ENCODE results near the gene PRRC2C. TPM values are rescaled to one million over a fixed set of nuclear protein-coding genes. Genes with fewer than 3 reads are reported as not detected.

The PRRC2C gene
- total RNA-seq, 4 donors from 2014 or later, result 94.4 to 233 (median 125) TPM

DNA sequence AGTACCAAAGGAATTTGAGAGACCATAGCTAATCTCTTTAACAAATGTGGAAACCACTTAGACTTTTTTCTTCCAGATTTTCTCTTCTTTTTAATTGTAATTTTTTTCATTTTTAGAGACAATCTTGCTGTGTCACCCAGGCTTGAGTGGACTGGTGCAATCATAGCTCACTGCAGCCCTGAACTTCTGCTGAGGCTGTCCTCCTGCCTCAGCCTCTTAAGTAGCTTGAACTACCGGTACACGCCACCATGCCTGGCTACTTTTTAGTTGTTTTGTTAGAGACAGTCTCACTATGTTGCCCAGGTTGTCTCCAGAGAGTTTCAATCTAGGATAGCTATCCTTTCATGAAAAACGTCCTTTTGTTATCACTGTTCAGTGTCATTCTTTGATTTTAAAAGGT is 15.0 kb downstream of the PRRC2C start:
- Histone ChIP-seq H3K27ac (no peak overlapping the region), H3K36me3 (no peaks in the 10 kb centered on the region), H3K4me3 (no peak overlapping the region), H3K27me3 (no peaks in the 10 kb centered on the region), H3K9me3 (no peaks in the 10 kb centered on the region), H3K4me1 (peaks cover 0 to 12% (median 0%) of the 10 kb centered on the region in 4 donors)
- no peak for DNase-seq
- TF ChIP-seq POLR2A (IDR thresholded peaks at IDR 0.05), result no peak
- TF ChIP-seq, protein P1, sequence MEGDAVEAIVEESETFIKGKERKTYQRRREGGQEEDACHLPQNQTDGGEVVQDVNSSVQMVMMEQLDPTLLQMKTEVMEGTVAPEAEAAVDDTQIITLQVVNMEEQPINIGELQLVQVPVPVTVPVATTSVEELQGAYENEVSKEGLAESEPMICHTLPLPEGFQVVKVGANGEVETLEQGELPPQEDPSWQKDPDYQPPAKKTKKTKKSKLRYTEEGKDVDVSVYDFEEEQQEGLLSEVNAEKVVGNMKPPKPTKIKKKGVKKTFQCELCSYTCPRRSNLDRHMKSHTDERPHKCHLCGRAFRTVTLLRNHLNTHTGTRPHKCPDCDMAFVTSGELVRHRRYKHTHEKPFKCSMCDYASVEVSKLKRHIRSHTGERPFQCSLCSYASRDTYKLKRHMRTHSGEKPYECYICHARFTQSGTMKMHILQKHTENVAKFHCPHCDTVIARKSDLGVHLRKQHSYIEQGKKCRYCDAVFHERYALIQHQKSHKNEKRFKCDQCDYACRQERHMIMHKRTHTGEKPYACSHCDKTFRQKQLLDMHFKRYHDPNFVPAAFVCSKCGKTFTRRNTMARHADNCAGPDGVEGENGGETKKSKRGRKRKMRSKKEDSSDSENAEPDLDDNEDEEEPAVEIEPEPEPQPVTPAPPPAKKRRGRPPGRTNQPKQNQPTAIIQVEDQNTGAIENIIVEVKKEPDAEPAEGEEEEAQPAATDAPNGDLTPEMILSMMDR (IDR thresholded peaks at IDR 0.05), result no peak

DNA sequence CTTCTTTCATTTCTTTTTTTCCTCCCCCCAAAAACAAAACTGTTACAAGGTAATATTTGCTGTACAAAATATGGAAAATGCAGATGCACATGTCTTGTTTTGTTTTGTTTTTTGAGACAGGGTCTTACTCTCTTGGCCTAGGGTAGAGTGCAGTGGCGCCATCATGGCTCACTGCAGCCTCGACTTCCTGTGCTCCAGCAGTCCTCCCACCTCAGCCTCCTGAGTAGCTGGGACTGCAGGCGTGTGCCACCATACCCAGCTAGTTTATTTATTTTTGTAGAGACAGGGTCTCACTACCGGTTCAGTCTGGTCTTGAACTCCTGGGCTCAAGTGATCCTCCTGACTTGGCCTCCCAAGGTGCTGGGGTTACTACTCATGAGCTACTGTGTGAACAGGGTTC is 15.5 kb downstream of the PRRC2C start:
- H3K36me3 ChIP-seq, result no peaks in the 10 kb centered on the region
- H3K9me3 ChIP-seq, result no peaks in the 10 kb centered on the region
- TF ChIP-seq, protein P1 (IDR thresholded peaks at IDR 0.05), result no peak
- TF ChIP-seq POLR2A (IDR thresholded peaks at IDR 0.05), result no peak
- H3K27ac ChIP-seq, result no peak overlapping the region
- H3K4me1 ChIP-seq, result peaks cover 0 to 15% (median 0%) of the 10 kb centered on the region in 4 donors
- no peak overlapping the region for H3K4me3 ChIP-seq
- DNase-seq, result no peak
- no peaks in the 10 kb centered on the region for H3K27me3 ChIP-seq

DNA sequence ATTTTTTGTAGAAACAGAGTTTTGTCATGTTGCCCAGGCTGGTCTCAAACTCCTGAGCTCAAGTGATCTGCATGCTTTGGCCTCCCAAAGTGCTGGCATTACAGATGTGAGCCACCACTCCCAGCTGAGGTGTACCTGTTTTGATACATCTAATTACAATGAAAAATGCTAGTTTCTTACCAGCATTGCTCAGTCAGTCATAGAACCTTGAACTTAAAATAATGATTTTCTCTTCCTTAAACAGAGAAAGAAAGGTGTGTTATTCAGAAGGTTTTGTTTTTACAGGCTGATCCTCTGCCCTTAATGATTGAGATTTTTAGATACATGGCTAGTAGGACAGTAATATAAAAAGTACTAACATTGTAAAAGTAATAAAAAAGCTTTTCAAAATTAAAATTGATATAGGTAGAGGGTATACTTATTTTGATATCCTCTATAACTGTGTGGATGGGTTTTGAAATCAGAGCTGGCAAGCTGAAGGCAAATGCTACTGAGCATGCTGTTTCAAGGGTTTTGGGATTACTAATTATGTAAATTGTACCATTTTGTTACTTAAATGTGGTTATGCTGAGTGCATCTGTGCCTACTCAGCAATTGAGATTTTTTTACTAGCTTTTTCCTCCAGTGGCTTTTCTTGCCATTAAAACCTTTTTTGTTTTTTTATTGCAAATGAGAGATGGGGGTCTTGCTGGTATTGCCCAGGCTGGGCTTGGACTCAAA is 16.1 kb downstream of the PRRC2C start:
- Histone ChIP-seq H3K27ac (no peak overlapping the region), H3K27me3 (no peaks in the 10 kb centered on the region), H3K36me3 (no peaks in the 10 kb centered on the region), H3K4me3 (no peak overlapping the region), H3K4me1 (peaks cover 0 to 15% (median 0%) of the 10 kb centered on the region in 4 donors), H3K9me3 (no peaks in the 10 kb centered on the region)
- DNase-seq, result no peak
- TF ChIP-seq, protein P1 (IDR thresholded peaks at IDR 0.05), result no peak
- no peak for TF ChIP-seq POLR2A (IDR thresholded peaks at IDR 0.05)

DNA sequence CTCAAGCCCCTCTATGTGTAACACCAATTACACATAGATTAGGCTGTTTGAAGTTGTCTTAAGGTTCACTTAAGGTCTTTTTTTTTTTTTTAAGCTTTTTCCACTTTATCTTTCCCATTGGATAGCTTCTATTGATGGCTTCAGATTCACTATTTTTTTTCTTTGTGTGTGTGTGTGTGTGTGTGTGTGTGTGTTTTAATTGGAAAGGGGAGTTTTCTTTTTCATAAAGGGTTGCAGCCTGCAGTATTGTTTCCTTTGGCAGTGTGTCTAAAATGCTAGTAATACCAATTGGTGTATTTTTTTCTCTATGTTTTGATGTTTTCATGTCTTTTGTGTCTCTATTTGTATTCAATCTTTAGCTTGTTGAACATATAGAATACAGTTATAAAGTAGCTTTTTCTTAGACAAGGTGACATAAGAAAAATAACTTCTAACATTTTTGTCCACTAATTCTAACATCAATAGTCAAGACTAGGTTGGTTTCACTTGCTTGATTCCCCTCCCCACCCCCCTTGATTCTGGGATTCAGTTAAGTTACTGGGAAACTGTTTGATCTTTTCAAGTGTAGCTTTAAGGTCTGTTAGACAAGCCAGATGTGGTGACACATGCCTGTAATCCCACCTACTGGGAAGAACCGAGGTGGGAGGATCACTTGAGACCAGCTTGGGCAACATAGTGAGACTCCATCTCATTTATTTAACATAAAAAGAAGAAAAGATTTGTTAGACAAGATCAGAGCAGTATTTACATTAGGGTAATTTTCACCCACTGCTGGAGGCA is 21.4 kb downstream of the PRRC2C start:
- DNase-seq, result no peak
- no peaks in the 10 kb centered on the region for H3K9me3 ChIP-seq
- H3K27ac ChIP-seq, result no peak overlapping the region
- H3K4me1 ChIP-seq, result peaks cover 0 to 17% (median 6%) of the 10 kb centered on the region in 4 donors
- H3K36me3 ChIP-seq, result no peaks in the 10 kb centered on the region
- no peak overlapping the region for H3K4me3 ChIP-seq
- no peak for TF ChIP-seq POLR2A (IDR thresholded peaks at IDR 0.05)
- TF ChIP-seq, protein P1 (IDR thresholded peaks at IDR 0.05), result no peak
- no peaks in the 10 kb centered on the region for H3K27me3 ChIP-seq

DNA sequence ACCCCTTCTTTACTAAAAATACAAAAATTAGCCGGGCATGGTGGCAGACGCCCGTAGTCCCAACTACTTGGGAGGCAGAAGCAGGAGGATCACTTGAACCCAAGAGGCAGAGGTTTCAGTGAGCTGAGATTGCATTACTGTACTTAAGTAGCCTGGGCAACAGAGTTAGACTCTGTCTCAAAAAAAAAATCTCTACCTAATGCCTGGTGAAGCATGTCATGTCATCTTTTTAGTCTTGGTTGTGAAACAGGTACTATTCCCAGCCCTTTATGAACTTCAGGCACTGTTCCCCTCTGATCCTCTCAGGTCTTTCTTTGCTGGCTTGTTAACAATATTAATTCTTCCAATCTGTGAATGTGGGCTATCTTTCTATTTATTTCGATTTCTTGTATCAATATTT is 22.1 kb downstream of the PRRC2C start:
- H3K4me3 ChIP-seq, result no peak overlapping the region
- TF ChIP-seq, protein P1 (IDR thresholded peaks at IDR 0.05), result no peak
- no peak for TF ChIP-seq POLR2A (IDR thresholded peaks at IDR 0.05)
- DNase-seq, result no peak

More for the DNA sequence above, 22.1 kb downstream of the PRRC2C start:
- no peaks in the 10 kb centered on the region for H3K9me3 ChIP-seq
- H3K27me3 ChIP-seq, result no peaks in the 10 kb centered on the region
- no peak overlapping the region for H3K27ac ChIP-seq
- peaks cover 0 to 17% (median 6%) of the 10 kb centered on the region in 4 donors for H3K4me1 ChIP-seq
- no peaks in the 10 kb centered on the region for H3K36me3 ChIP-seq

Data from Peyer's patch (tissue), 4 donors.